GM18858 (cell line): ENCODE results near the gene SPEM3.
"Not testable (repeated sequence)": the region's sequence is repeated elsewhere in the genome, so short reads cannot be mapped to it uniquely, and the experiment has no call there.

Source experiments
- ATAC-seq: cut with Tn5 transposase; IDR thresholded peaks from one replicate; pipeline ENCODE4 v1.9.1; 2021; ENCODE audit not compliant: unreplicated experiment

The SPEM3 gene

DNA sequence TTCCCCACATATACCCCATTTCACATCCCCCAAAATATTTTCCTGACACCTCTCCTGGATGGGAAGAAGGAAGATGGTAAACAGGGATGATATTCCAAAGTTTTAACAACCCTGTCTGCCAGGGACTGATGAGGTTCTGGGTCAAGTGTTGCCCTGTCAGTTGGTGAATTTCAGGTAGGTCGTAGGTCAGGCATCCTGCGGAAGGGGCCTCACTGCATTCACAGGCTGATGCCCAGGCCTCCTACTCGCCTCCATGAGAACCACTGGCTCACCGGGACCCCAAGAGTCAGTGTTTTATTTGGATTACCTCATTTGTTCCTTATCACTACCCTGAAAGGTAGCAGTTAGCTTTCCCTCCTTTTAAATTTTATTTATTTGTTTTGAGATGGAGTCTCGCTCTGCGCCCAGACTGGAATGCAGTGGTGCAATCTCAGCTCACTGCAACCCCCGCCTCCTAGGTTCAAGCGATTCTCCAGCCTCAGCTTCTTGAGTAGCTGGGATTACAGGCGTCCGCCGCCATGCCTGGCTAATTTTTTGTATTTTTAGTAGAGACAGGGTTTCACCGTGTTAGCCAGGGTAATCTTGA is 40.2 kb downstream of the SPEM3 start:
- no peak for ATAC-seq

DNA sequence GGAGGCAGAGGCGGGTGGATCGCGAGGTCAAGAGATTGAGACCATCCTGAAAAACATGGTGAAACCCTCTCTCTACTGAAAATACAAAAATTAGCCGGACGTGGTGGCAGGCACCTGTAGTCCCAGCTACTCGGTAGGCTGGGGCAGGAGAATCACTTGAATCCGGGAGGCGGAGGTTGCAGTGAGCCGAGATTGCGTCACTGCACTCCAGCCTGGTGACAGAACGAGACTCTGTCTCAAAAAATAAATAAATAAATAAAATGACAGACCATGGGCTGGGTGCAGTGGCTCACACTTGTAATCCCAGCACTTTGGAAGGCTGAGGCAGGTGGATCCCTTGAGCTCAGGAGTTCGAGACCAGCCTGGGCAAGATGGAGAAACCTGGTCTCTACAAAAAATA is 41.2 kb downstream of the SPEM3 start:
- ATAC-seq, result not testable (repeated sequence)

DNA sequence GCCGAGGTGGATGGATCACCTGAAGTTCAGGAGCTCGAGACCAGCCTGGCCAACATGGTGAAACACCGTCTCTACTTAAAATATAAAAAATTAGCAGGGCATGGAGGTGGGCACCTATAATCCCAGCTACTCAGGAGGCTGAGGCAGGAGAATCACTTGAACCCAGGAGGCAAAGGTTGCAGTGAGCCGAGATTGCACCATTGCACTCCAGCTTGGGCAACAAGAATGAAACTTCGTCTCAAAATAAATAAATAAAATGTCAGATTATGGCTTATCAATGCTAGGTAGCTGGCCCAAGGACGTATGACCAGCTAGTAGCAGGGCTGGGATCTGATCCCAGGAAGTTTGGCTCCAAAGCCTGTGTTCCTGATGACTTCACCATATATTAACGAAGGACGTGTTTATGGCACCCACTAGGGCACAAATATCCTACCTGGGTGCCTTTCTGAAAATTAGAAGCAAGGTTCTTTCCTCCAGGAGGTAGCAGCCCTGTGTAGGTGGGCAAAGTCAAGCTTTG is 41.9 kb downstream of the SPEM3 start:
- ATAC-seq, result not testable (repeated sequence)

DNA sequence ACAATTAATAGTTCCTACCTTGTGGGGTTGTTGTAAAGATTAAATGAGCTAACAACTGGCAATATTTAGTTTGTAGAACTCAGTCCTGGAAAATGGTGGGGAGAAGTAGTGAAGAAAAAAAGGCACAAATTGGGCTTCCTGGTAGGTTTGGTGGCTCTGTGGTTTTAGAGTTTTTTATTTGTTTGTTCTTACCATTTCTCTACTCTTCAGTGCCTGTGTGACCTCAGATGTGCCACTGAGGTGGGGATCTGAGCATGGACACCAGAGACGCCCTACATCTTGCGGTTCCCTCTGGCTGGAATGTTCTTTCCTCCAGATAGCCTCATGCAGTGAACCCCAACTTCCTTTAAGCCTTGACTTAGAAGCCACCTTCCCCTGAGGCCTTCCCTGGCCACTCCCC is 43.1 kb downstream of the SPEM3 start:
- no peak for ATAC-seq

DNA sequence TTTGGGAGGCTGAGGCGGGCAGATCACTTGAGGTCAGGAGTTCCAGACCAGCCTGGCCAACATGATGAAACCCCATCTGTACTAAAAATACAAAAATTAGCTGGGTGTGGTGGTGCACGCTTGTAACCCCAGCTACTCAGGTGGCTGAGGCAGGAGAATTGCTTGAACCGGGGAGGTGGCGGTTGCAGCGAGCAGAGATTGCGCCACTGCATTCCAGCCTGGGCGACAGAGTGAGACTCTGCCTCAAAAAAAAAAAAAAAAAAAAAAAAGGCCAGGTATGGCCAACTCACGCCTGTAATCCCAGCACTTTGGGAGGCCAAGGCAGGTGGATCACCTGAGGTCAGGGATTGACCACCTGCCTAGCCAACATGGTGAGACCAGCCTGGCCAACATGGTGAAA is 46.1 kb downstream of the SPEM3 start:
- ATAC-seq, result not testable (repeated sequence)

DNA sequence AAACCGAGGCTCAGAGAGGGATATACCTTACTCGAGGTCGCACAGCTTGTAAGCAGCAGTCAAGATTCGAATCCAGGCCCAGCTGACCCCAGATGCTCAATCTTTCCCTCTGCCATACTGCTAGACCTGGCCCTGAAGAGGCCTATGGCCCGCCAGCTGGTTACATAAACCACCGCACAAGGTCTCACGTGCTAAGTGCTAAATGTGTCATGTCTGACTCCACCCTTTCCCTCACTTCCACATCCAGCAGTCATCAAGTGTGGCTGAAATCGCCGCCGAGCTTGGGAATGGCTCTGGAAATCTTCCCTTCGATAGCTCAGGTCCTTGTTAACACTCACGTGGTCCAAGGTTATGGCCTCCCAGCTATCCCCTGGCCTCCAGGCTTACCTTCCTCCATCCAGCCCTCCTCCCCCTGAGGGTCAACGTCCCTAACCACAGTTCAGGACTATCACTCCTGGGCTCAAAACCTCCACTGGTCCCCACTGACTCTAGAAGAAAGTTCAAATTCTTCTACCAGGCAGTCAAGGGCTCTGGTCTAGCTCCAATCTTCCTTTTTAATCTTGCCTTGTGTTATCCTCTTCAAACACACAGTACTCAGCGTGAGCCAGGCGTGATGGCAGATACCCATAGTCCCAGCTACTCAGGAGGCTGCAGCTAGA is 47.2 kb downstream of the SPEM3 start:
- ATAC-seq, result no peak

DNA sequence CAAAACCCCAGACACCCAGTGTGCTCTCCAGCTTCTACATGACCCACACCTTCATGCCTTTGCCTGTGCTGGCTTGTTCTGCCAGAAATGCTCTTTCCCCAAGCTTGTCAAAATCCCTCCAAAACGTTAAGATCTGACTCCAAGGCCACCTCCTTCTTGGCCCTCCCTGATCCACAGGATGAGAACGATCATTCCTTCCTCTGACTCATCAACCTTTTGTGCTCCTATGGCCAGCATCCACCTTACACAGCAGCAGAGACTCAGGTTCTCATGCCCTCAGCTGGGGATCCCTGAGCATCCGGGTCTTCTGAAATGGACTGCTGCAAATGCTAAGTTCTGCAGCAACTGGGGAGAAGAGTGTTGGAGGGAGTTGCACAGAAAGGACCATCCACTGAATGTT is 47.8 kb downstream of the SPEM3 start:
- no peak for ATAC-seq

DNA sequence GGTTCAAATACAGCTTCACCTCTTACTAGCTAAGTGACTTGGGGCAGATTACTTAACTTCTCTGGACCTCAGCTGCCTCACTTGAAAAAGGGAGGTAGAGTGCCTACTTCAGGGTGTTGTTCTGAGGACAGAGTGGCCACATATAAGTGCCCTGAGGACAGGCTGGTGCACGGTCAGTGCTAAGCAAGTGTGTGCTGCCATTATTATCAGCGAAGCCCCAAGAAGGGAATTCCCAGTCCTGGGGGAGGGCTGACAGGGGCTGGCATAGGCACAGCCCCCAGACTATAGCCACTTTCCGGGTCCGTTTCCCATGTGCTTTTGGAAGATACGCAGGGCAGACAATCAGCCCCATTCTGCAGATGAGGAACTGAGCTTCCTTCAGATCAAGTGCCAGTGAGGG is 48.3 kb downstream of the SPEM3 start:
- no peak for ATAC-seq

DNA sequence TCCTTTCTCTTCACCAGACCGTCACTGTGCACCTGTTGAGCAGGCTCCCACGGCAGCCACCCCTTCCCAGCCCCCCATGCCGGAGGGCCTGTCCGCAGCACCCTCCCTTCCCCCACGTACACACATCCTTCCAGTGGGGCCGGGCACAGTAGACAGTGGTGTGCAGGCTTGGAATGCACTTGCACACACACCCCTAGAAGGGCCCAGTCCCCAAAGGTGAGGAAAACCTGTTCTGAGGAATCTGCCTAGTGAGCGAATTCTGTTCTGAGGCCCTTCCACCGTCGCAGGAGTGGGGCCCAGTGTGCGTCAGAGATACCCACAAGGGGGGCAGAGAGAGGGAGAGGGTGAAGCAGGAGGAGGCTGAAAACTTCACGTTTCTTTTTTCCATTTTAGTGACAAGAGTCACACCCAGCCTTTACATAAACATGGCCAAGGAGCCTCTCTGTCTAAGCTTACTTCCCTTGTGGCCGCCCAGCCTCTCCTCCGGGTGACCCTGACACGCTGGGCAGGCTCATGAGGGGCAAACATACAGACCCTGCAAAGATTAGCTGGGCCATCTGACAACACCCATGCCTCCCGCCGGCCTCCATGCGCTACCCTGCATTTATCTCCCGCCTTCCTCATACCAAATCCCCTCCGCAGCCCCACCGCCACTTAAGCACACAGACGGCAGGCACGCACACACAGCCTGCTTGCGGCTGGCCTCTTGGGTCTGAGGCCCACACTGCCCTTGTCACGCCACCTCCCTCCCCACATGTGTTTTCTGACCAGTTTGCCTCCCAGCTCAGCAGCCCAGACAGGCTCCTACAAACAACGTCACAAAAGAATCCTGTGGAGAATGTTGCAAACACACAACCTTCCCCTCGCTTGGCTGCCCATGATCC is 49.0 kb downstream of the SPEM3 start:
- no peak for ATAC-seq

DNA sequence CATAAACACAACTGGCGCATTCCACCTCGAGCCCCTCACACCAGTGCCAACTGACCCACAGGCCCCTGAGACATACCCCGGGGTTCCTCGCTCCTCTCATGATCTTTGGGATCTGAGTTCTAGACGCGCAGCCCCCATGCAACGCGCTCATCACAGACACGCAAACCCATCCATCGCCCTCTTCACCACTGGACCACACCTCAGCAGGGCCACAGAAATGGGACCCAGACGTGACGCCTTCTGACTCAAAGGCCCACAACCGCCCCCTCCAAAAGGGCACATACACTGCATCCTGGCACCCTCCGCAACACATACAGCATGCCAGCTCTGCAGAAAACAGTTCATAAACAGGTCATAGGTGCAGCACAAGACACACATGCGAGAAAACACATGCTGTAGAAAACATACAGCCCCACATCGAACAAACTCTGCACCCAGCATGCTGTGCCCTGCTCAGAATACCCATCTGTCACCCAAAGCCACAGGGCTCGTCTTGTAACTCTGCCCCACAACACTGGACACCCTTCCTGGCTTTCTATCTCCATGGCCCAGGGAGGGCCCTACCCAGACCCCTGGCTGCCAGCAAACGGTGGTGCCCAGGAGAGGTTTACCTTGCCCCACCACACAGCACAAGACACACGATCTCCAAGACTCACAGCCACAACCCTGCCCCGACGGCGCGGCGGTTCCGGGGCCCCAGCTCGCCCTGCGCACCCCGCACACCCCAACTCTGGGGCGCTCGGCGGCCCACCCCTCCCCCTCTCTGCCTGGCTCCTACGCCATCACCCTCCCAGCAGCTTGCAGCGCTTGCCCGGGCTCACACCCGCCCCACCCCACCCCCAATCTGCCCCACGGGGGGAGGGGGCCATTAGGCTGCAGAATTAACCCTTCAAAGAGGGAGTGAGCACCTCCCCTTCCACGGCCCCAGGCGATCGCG is 49.9 kb downstream of the SPEM3 start:
- no peak for ATAC-seq

DNA sequence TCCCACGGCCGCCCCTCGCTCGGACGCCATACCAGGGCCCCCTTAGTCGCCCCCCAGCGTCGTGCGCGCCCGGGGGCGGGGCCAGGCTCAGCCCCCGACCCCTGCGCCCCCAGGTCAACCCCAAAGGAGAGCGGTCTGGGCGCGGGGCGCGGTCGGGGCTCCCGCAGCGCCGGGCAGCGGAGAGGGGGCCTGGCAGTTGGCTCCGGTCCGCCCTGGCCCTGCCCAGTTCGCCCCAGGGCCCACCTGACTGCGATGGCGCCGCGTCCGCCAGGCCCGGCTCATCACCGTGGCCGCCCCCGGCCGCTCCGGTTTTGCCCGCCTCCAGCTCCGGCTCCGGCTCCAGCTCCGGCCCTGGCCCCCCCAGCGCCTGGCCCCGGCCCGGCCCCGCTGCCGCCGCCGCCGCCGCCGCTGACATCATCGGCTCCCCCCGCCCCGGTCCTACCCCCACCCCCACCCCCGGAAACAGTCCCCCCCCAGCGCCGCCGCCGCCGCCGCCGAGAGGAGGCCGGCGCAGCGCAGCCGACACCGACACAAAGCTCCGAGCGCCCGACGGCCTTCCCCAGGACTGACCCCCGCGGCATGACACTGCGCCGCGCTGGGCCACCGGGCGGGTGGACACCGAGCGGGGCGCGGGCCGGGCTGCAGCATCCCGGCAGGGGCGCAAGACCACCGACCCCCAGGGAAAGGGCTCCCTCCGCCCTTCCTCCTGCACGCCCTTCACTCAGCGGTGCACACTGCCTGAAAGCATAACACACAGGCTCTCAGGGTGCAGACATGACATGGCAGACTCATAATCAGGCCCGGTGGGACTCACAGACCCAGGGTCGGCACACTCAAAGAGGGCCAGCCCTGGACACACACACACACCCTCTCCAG is 50.8 kb downstream of the SPEM3 start, which contains the start of gene ZBTB4:
TSS of gene ZBTB4 (minus strand) at position 419 of the 876 bp plus-strand sequence. CDS start 12,830 bp downstream, outside the sequence.
- no peak for ATAC-seq

DNA sequence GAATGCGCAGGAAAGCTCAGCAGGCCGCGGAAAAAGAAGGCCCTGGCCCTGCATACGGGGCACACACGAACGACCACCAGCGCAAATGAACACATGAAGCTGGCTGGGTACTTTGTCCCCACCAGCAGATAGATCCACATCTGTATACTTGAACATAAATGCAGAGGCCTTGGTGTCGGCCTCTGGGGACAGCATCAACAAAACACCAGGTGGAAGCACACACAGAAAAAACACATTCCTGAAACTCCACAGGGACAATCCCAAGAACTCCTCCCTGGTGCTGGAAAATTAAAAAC is 51.4 kb downstream of the SPEM3 start:
- ATAC-seq, result no peak

DNA sequence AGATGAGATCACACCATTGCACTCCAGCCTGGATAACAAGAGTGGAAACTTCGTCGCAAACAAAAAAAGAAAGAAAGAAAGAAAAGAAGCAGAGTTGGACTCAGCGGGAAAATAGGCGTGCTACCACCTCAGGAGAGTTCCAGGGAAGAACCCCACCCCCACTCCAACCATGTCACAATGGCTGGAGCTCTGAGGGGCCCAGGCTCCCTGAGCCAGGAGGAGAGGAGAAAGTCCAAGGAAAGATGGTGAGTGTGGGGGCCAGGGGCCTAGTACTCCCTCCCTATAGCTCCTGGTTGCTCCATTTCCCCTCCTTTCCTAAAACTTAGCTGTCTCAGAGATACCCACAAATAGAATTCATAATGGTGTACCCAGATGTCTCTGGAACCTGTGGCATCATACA is 52.6 kb downstream of the SPEM3 start, which contains the start of gene SLC35G6:
TSS of gene SLC35G6 (plus strand) at position 172 of the 400 bp plus-strand sequence. CDS start at position 243, 71 bp downstream.
- ATAC-seq, result not testable (repeated sequence)

DNA sequence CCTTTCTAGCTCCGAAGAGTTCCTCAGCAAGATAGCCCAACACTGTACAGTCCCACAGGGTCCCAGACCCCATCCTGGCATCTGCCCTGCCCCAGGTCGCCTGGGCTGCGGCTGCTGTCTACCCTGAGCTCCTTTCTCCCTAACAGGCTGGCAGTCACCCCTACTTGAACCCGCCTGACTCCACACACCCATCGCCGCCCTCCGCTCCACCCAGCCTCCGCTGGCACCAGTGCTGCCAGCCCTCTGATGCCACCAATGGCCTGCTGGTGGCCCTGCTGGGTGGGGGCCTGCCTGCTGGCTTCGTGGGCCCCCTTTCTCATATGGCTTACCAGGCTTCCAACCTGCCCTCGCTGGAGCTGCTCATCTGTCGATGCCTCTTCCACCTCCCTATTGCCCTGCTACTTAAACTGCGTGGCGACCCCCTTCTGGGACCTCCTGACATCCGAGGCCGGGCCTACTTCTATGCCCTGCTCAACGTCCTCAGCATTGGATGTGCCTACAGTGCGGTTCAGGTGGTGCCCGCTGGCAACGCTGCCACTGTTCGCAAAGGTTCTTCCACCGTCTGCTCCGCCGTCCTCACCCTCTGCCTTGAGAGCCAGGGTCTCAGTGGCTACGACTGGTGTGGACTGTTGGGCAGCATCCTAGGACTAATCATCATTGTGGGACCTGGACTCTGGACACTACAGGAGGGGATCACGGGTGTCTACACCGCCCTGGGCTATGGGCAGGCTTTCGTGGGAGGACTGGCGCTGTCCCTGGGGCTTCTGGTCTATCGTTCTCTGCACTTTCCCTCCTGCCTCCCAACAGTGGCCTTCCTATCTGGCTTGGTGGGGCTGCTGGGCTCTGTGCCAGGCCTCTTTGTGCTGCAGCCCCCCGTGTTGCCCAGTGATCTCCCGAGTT is 53.4 kb downstream of the SPEM3 start:
- ATAC-seq, result not testable (repeated sequence)
